H1 (cell line): ENCODE data around the gene BFSP2. TPM values are rescaled to one million over a fixed set of nuclear protein-coding genes. Genes with fewer than 3 reads are reported as not detected.

Experiments
- CTCF ChIA-PET: fragments of 300-600 bp; sonication (Branson Sonifier 250); formaldehyde crosslinking; loops from one replicate; lab custom pipeline; 2021; ENCODE audit not compliant: partially characterized antibody; lab: Charles Lee
- POLR2A ChIA-PET: fragments of 300-600 bp; sonication (Branson Sonifier 250); formaldehyde crosslinking; loops from one replicate; lab custom pipeline; 2021; ENCODE audit warnings: inconsistent platforms; ENCODE audit not compliant: partially characterized antibody; lab: Charles Lee
- DNase-seq, 2 experiments: peaks; one replicate each; pipeline versions ENCODE4 v3.0.0 to v3.0.0-alpha.2; 2010 to 2022; ENCODE audit warnings: low spot score in 2 of 2, low read depth in 1 of 2, mixed read lengths in 1 of 2
- FAIRE-seq: peaks from 2 replicates; lab custom pipeline; 2011; peaks lifted over from hg19 to GRCh38; lab: Jason Lieb, UNC
- H2AFZ ChIP-seq: 2 replicates; pipeline ENCODE4 v1.8.1; 2012; ENCODE audit warnings: low read length, inconsistent platforms
- H2AK5ac ChIP-seq: 2 replicates; pipeline ENCODE4 v1.6.1; 2013; ENCODE audit warnings: low read depth, low read length
- H2BK120ac ChIP-seq: replicated peaks from 2 replicates; pipeline ENCODE3; 2013; ENCODE audit warnings: low read depth, low read length, inconsistent platforms
- H2BK12ac ChIP-seq: 2 replicates; pipeline ENCODE4 v1.6.1; 2013; ENCODE audit warnings: low read depth, low read length
- H2BK15ac ChIP-seq: 2 replicates; pipeline ENCODE4 v1.6.1; 2013; ENCODE audit warnings: low read length
- H2BK20ac ChIP-seq: 2 replicates; pipeline ENCODE4 v1.6.1; 2013; ENCODE audit warnings: low read length
- H2BK5ac ChIP-seq: 2 replicates; pipeline ENCODE4 v1.6.1; 2013; ENCODE audit warnings: low read depth, low read length
- H3K14ac ChIP-seq: 2 replicates; pipeline ENCODE4 v1.6.1; 2013; ENCODE audit warnings: inconsistent platforms; ENCODE audit not compliant: insufficient read length
- H3K18ac ChIP-seq: 2 replicates; pipeline ENCODE4 v1.6.1; 2013; ENCODE audit warnings: low read length; ENCODE audit errors: extremely low read depth
- H3K23ac ChIP-seq: 2 replicates; pipeline ENCODE4 v1.6.1; 2013; ENCODE audit warnings: inconsistent platforms; ENCODE audit not compliant: insufficient read length
- H3K23me2 ChIP-seq: 2 replicates; pipeline ENCODE4 v1.6.1; 2013; ENCODE audit warnings: low read depth, low read length
- H3K27ac ChIP-seq: 2 replicates; pipeline ENCODE4 v1.6.1; 2011; ENCODE audit warnings: low read depth, low read length, inconsistent platforms
- H3K27me3 ChIP-seq, 4 experiments: replicated peaks in 1 of 4; 1 replicate in 1 of 4; 2 replicates in 3 of 4; pipeline versions ENCODE4 v1.6.1 to v1.8.1; 2011 to 2013; ENCODE audit warnings: low read length in 3 of 4, mild to moderate bottlenecking in 3 of 4, inconsistent platforms in 2 of 4, mixed read lengths in 2 of 4, moderate library complexity in 1 of 4; ENCODE audit not compliant: control insufficient read depth in 3 of 4, insufficient read depth in 3 of 4; ENCODE audit errors: extremely low read depth in 1 of 4
- H3K36me3 ChIP-seq, 4 experiments: 2 replicates each; pipeline versions ENCODE4 v1.6.1 to v1.8.1; 2011 to 2013; ENCODE audit warnings: mild to moderate bottlenecking in 4 of 4, low read length in 3 of 4, moderate library complexity in 2 of 4, control low read depth in 1 of 4, inconsistent platforms in 1 of 4; ENCODE audit not compliant: insufficient read depth in 4 of 4, control insufficient read depth in 2 of 4
- H3K4ac ChIP-seq: replicated peaks from 2 replicates; pipeline ENCODE3; 2013; ENCODE audit warnings: low read length, low read depth, mixed read lengths, inconsistent platforms; ENCODE audit not compliant: insufficient read length
- H3K4me1 ChIP-seq, 4 experiments: replicated peaks in 1 of 4; 1 replicate in 1 of 4; 2 replicates in 3 of 4; pipeline versions ENCODE4 v1.6.1 to v1.8.1; 2011 to 2013; ENCODE audit warnings: low read length in 3 of 4, inconsistent platforms in 2 of 4, mixed read lengths in 1 of 4; ENCODE audit not compliant: insufficient read depth in 4 of 4, control insufficient read depth in 3 of 4
- H3K4me2 ChIP-seq, 2 experiments: 2 replicates each; pipeline versions ENCODE4 v1.6.1 to v1.8.1; 2011 to 2013; ENCODE audit warnings: low read depth in 2 of 2, low read length in 2 of 2, control low read depth in 1 of 2, inconsistent platforms in 1 of 2, mild to moderate bottlenecking in 1 of 2; ENCODE audit not compliant: insufficient read depth in 1 of 2
- H3K4me3 ChIP-seq, 4 experiments: fragments of 200-600, 300-600 bp in 1 of 4; sonication (generic), shearing (Covaris generic), sonication (Bioruptor Twin) in 1 of 4; 2 replicates each; pipeline versions ENCODE4 v1.5.1 to v1.8.1; 2011 to 2016; ENCODE audit warnings: low read length in 4 of 4, low read depth in 3 of 4, control low read depth in 2 of 4, inconsistent platforms in 2 of 4, mild to moderate bottlenecking in 2 of 4, mixed read lengths in 1 of 4, moderate library complexity in 1 of 4; ENCODE audit not compliant: insufficient read depth in 2 of 4; ENCODE audit errors: extremely low read depth in 1 of 4
- H3K56ac ChIP-seq: replicated peaks from 2 replicates; pipeline ENCODE3; 2013; ENCODE audit warnings: low read depth, mild to moderate bottlenecking, mixed read lengths, low read length, inconsistent platforms; ENCODE audit not compliant: insufficient read length
- H3K79me1 ChIP-seq: 2 replicates; pipeline ENCODE4 v1.6.1; 2013; ENCODE audit warnings: low read depth, low read length, control low read depth
- H3K79me2 ChIP-seq, 2 experiments: 2 replicates each; pipeline versions ENCODE4 v1.6.1 to v1.8.1; 2012 to 2013; ENCODE audit warnings: low read length in 2 of 2, mild to moderate bottlenecking in 2 of 2, inconsistent platforms in 1 of 2; ENCODE audit not compliant: insufficient read depth in 2 of 2, control insufficient read depth in 1 of 2
- H3K9ac ChIP-seq, 4 experiments: replicated peaks in 1 of 4; 1 replicate in 1 of 4; 2 replicates in 3 of 4; pipeline versions ENCODE4 v1.6.1 to v1.8.1; 2011 to 2013; ENCODE audit warnings: low read depth in 3 of 4, low read length in 3 of 4, control low read depth in 2 of 4, mild to moderate bottlenecking in 2 of 4, moderate library complexity in 2 of 4, inconsistent platforms in 1 of 4; ENCODE audit errors: extremely low read depth in 1 of 4
- H3K9me3 ChIP-seq, 2 experiments: 2 replicates each; pipeline versions ENCODE4 v1.6.1 to v1.8.1; 2012 to 2013; ENCODE audit warnings: mild to moderate bottlenecking in 2 of 2, moderate library complexity in 2 of 2, control low read depth in 1 of 2, inconsistent platforms in 1 of 2, low read depth in 1 of 2, low read length in 1 of 2, mixed read lengths in 1 of 2; ENCODE audit not compliant: insufficient read depth in 2 of 2
- H4K20me1 ChIP-seq, 2 experiments: replicated peaks in 1 of 2; 2 replicates each; pipeline versions ENCODE3 to v1.8.1; 2011 to 2013; ENCODE audit warnings: inconsistent platforms in 2 of 2, low read length in 2 of 2, mild to moderate bottlenecking in 1 of 2; ENCODE audit not compliant: insufficient read depth in 2 of 2, control insufficient read depth in 1 of 2
- H4K5ac ChIP-seq: 2 replicates; pipeline ENCODE4 v1.6.1; 2013; ENCODE audit warnings: low read length, low read depth, mixed read lengths, inconsistent platforms; ENCODE audit not compliant: insufficient read length
- H4K8ac ChIP-seq: 2 replicates; pipeline ENCODE4 v1.8.0; 2013; ENCODE audit warnings: mild to moderate bottlenecking, moderate library complexity, low read length, inconsistent platforms; ENCODE audit not compliant: insufficient read depth; ENCODE audit errors: extremely low read depth
- H4K91ac ChIP-seq: replicated peaks from 2 replicates; pipeline ENCODE3; 2013; ENCODE audit warnings: low read length, mixed read lengths, inconsistent platforms; ENCODE audit not compliant: insufficient read length
- BRCA1 ChIP-seq: IDR thresholded peaks from 2 replicates; pipeline ENCODE4 v1.6.1; 2012; ENCODE audit warnings: low read depth, low read length, improper control_type of control experiment
- CREB1 ChIP-seq: IDR thresholded peaks from 2 replicates; pipeline ENCODE4 v1.6.1; 2012; ENCODE audit warnings: inconsistent platforms
- SAP30 ChIP-seq: fragments of 300-600 bp; sonication (generic); IDR thresholded peaks from 2 replicates; pipeline ENCODE4 v1.7.1; 2012; ENCODE audit warnings: low read length, moderate library complexity, mild to moderate bottlenecking, inconsistent platforms; ENCODE audit not compliant: insufficient read depth, insufficient replicate concordance
- SP1 ChIP-seq: IDR thresholded peaks from 2 replicates; pipeline ENCODE4 v1.6.1; 2011; ENCODE audit warnings: low read depth, low read length
- polyA plus RNA-seq, 7 experiments: library from polyadenylated mRNA; depleted of rRNA in 3 of 7; stranded (reverse) in 5 of 7; unstranded in 2 of 7; fragments of >200 nt in 5 of 7; fragments of 200-250 nt in 2 of 7; gene quantifications; 1 replicate in 5 of 7; 2 replicates in 1 of 7; 4 replicates in 1 of 7; pipeline versions ENCODE4 v1.2.1 to v1.2.3, GENCODE V29; 2011 to 2013; ENCODE audit warnings: missing spikeins in 2 of 7, mixed read lengths in 2 of 7
- total RNA-seq: library from RNA; stranded (reverse); fragmentation: NEBNext Ultra II Directional; extraction: Animal tissue kit (Norgen Biotek cat#: 25700); gene quantifications from 2 replicates; pipeline ENCODE4 v1.2.1, GENCODE V29; 2021

The BFSP2 gene
- total and polyA plus RNA-seq, 2 of the 8 experiments (the other 6 are each of a cell fraction or from before 2014, with no cell fraction given): not detected

- FAIRE-seq (no peak), DNase-seq (no peak)
- Histone ChIP-seq H3K4me1 (no peaks in the 10 kb centered on the region), H2AK5ac (no peak overlapping the region), H4K91ac (no peak overlapping the region), H4K20me1 (no peaks in the 10 kb centered on the region), H3K9ac (no peak overlapping the region), H3K23me2 (no peaks in the 10 kb centered on the region), H2BK15ac (no peak overlapping the region), H3K27me3 (no peaks in the 10 kb centered on the region), H3K79me1 (no peaks in the 10 kb centered on the region), H3K18ac (no peak overlapping the region), H3K79me2 (no peaks in the 10 kb centered on the region), H2BK120ac (no peak overlapping the region), H2BK20ac (no peak overlapping the region), H3K23ac (no peak overlapping the region), H4K5ac (no peak overlapping the region), H4K8ac (no peak overlapping the region), H3K36me3 (no peaks in the 10 kb centered on the region), H3K4ac (no peak overlapping the region), H3K14ac (no peak overlapping the region), H3K4me2 (no peak overlapping the region), H3K9me3 (no peaks in the 10 kb centered on the region), H3K4me3 (no peak overlapping the region), H2AFZ (no peak overlapping the region), H3K27ac (no peak overlapping the region), H2BK12ac (no peak overlapping the region), H2BK5ac (no peak overlapping the region), H3K56ac (no peak overlapping the region)
- ChIA-PET POLR2A (no interaction called here), CTCF (interaction anchor here (1.0 kb wide), 1 partner anchor 29 kb away, joined by 4 read pairs; no protein-coding TSS in a partner anchor)
- no peak for TF ChIP-seq BRCA1
- TF ChIP-seq CREB1: no peak
- no peak for TF ChIP-seq SP1
- TF ChIP-seq SAP30: no peak
Observed at GRCh38 chr3:133509488-133509887, 109.6 kb downstream of the BFSP2 start.
